Kidney epithelial cell (primary cell): ENCODE data around the gene HDDC2. TPM values are rescaled to one million over a fixed set of nuclear protein-coding genes. Genes with fewer than 3 reads are reported as not detected.
"Not testable (repeated sequence)": the region's sequence is repeated elsewhere in the genome, so short reads cannot be mapped to it uniquely, and the experiment has no call there.

Source experiments
- DNase-seq: peaks from one replicate; pipeline ENCODE4 v3.0.0-alpha.2; 2010; ENCODE audit warnings: low read depth
- H3K27me3 ChIP-seq: 2 replicates; pipeline ENCODE4 v1.6.0; 2011; ENCODE audit warnings: low read length; ENCODE audit not compliant: control insufficient read depth, insufficient read depth
- H3K36me3 ChIP-seq: 2 replicates; pipeline ENCODE4 v1.5.1; 2011; ENCODE audit warnings: low read length; ENCODE audit not compliant: control insufficient read depth, insufficient read depth
- H3K4me3 ChIP-seq: 2 replicates; pipeline ENCODE4 v1.5.1; 2011; ENCODE audit warnings: low read depth, mild to moderate bottlenecking, control low read depth, low read length
- total RNA-seq: library from RNA; depleted of rRNA; stranded (reverse); fragments of >200 nt; gene quantifications from 2 replicates; pipeline ENCODE4 v1.2.3, GENCODE V29; 2015
- TF ChIP-seq, protein P1 (sequence below): IDR thresholded peaks from 2 replicates; pipeline ENCODE4 v1.5.1; 2011; ENCODE audit warnings: mild to moderate bottlenecking, moderate library complexity, low read length, control low read depth, inconsistent platforms; ENCODE audit not compliant: insufficient read depth, poor library complexity, severe bottlenecking

HDDC2 gene
- total RNA-seq, 1 donor from 2014 or later, result 76.3 TPM

DNA sequence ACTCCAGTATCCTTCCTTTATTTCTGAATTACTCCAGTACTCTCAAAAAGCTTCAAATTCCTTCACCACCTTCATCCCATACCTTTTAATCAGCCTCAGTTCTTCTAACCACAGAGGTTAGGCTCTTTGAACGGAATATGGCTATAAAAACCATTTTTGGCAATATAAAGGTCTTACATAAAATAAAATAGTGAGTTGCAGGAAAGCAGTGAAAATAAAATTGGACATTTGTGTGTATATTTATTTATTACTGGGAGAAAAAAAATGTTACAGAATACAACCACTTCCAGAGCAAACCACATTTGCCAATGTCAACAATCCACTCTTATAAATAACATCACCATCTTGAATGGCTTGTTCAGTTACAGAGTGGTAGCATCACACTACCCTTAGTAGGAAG, 7.7 kb downstream of the HDDC2 start:
- H3K36me3 ChIP-seq, result no peaks in the 10 kb centered on the region
- DNase-seq, result no peak
- TF ChIP-seq, protein P1, sequence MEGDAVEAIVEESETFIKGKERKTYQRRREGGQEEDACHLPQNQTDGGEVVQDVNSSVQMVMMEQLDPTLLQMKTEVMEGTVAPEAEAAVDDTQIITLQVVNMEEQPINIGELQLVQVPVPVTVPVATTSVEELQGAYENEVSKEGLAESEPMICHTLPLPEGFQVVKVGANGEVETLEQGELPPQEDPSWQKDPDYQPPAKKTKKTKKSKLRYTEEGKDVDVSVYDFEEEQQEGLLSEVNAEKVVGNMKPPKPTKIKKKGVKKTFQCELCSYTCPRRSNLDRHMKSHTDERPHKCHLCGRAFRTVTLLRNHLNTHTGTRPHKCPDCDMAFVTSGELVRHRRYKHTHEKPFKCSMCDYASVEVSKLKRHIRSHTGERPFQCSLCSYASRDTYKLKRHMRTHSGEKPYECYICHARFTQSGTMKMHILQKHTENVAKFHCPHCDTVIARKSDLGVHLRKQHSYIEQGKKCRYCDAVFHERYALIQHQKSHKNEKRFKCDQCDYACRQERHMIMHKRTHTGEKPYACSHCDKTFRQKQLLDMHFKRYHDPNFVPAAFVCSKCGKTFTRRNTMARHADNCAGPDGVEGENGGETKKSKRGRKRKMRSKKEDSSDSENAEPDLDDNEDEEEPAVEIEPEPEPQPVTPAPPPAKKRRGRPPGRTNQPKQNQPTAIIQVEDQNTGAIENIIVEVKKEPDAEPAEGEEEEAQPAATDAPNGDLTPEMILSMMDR, result no peak
- no peaks in the 10 kb centered on the region for H3K27me3 ChIP-seq
- H3K4me3 ChIP-seq, result no peak overlapping the region

DNA sequence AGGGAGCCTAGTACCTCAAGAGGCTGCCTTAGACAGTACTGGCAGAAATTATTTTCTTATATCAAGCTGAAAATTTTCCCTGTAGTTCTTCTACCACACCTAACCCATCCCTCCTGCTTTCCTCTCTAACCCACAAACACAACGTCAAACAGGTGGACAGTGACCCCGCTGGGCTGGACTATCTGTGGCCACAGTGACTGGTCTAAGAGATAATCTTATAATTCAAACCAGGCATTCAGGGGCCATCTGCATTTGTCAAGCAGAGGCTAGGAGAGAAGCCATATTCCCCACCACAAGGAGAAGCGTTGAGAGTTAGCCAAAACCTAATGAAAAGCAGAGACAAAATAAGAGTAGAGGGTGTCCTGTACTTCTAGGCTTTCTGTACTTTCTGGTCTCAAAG, 8.2 kb downstream of the HDDC2 start:
- no peaks in the 10 kb centered on the region for H3K27me3 ChIP-seq
- no peak for DNase-seq
- TF ChIP-seq, protein P1, result no peak
- H3K36me3 ChIP-seq, result no peaks in the 10 kb centered on the region
- H3K4me3 ChIP-seq, result no peak overlapping the region

DNA sequence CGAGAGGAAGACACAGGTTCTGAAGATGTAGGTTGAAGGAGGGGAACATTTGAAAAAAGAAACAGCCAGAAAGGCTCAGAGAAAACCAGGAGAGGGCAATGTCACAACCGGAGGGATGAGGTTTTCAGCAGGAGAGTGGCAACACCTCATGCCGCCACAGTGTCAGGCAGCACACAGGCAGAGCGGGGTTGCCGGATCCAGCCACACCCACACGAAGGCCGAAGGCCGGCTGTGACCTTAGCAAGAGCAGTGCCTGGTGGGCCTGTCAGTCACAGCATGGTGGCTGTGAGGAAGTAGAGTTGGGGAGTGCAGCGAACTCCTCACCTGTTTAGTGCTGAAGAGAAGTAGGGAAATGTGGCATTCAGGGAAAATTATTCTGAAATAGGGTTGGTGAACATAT, 14.0 kb downstream of the HDDC2 start:
- TF ChIP-seq, protein P1, result no peak
- Histone ChIP-seq H3K36me3 (no peaks in the 10 kb centered on the region), H3K4me3 (no peak overlapping the region), H3K27me3 (no peaks in the 10 kb centered on the region)
- no peak for DNase-seq

DNA sequence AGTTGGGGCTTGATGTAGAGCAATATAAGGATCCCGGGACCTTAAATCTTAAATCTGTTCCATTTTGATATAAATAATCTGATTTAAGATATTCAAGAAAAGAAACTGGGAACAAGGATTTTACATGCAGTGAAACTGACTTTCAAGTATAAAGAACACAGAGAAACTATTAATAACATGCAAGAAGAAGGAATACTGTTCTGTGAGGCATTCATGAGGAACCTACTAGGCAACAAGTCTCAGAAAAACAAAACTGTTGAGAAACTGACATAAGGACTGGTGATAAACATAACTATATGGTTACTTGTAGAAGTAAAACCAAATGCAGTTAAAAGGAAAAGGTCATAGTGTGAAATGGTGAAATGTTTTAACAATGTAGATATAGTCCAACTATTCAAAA, 15.8 kb downstream of the HDDC2 start:
- TF ChIP-seq, protein P1, result no peak
- DNase-seq, result no peak
- no peaks in the 10 kb centered on the region for H3K27me3 ChIP-seq
- H3K4me3 ChIP-seq, result no peak overlapping the region
- H3K36me3 ChIP-seq, result no peaks in the 10 kb centered on the region

DNA sequence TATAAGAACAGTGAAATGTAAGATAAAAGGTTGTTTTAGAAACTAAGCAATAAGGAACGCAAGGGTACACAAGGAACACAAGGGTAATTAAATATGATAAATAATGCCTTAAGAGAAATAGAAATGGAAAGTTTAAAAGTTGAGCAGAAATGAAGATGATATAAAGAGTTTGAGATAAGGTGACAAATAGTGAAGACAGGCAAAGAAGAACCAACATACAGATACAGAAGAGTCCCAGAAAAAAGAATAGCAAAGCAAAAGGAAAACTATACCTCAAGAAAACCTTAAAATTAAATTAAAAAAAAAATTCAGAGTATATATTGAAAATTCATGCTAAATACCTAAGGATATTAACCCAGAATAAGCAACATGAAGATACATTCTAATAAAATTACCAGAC, 16.4 kb downstream of the HDDC2 start:
- TF ChIP-seq, protein P1, result no peak
- H3K27me3 ChIP-seq, result no peaks in the 10 kb centered on the region
- DNase-seq, result no peak
- no peak overlapping the region for H3K4me3 ChIP-seq
- H3K36me3 ChIP-seq, result no peaks in the 10 kb centered on the region

DNA sequence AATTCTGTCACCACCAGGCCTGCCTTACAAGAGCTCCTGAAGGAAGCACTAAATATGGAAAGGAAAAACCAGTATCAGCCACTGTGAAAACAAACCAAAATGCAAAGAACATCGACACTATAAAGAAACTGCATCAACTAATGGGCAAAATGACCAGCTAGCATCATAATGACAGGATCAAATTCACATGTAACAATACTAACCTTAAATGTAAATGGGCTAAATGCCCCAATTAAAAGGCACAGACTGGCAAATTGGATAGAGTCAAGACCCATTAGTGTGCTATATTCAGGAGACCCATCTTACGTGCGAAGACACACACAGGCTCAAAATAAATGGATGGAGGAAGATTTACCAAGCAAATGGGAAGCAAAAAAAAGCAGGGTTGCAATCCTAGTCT, 19.3 kb downstream of the HDDC2 start:
- not testable (repeated sequence) for H3K36me3 ChIP-seq

DNA sequence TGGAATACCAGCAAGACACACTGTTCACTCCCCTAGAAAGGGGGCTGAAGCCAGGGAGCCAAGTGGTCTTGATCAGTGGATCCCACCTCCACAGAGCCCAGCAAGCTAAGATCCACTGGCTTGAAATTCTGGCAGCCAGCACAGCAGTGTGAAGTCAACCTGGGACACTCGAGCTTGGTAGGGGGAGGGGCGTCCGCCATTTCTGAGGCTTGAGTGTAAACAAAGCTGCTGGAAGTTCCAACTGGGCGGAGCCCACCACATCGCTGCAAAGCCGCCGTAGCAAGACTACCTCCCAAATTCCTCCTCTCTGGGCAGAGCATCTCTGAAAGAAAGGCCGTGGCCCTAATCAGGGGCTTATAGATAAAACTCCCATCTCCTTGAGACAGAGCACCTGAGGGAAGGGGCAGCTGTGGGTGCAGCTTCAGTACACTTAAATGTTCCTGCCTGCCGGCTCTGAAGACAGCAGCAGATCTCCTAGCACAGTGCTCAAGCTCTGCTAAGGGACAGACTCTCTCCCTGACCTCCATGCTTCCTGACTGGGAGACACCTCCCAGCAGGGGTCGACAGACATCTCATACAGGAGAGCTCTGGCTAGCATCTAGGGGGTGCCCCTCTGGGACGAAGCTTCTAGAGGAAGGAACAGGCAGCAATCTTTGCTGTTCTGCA, 21.3 kb downstream of the HDDC2 start:
- H3K27me3 ChIP-seq, DNase-seq, H3K4me3 ChIP-seq, H3K36me3 ChIP-seq: not testable (repeated sequence)

More for the DNA sequence above, 19.3 kb downstream of the HDDC2 start:
- not testable (repeated sequence) for DNase-seq, H3K4me3 ChIP-seq, H3K27me3 ChIP-seq
